Activated CD4-positive, alpha-beta T cell treated with anti-CD3 and anti-CD28 coated beads for 1 hour (primary cell): ENCODE data around the gene COX7A2.

Source experiments
- DNase-seq: peaks from one replicate; pipeline ENCODE4 v3.0.0-alpha.2; 2020

COX7A2 gene

GRCh38 chr6:75196081-75196687, 47.4 kb downstream of the COX7A2 start:
- DNase-seq = no peak

DNA sequence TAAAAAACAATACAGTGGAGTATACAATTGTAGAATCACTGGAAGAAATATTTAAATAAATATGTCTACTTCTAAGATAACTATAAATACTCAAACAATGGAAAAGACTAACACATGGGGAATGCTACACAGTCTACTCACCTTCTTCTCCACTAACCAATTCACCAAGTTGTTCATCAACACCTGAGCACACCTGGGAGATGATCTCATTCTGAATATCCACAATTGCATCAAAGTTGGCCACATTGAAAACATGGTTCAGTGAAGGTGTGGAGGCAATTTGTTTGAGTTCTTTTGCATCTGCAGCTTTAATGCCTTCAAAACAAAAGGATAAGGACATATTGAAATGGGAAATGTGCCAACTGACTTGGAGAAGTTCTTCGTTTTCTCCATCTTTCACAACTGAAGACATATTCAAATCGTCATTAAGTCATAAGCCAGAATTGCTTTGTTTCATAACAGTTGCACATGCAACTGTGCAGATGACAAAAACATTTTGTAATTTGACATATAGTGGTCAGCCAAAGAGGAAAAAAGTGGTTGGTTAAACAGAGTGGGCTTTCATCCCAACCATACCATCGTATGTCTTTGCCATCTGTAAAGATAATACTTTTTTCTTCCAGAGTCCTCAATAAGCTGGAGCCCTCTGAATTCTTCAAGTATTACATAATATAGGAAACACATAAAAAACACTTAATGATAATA, 55.2 kb downstream of the COX7A2 start:
- no peak for DNase-seq
